Choroid plexus epithelial cell (primary cell): ENCODE data around the gene SPTY2D1.
"Not testable (repeated sequence)": the region's sequence is repeated elsewhere in the genome, so short reads cannot be mapped to it uniquely, and the experiment has no call there.

ENCODE experiments used
- DNase-seq: peaks from one replicate; pipeline ENCODE4 v3.0.0-alpha.2; 2010; ENCODE audit warnings: low read depth
- H3K4me3 ChIP-seq: 2 replicates; pipeline ENCODE4 v1.5.1; 2011; ENCODE audit warnings: low read depth, mild to moderate bottlenecking, control low read depth, low read length, moderate library complexity
- CTCF ChIP-seq: conservative IDR thresholded peaks from 2 replicates; pipeline ENCODE4 v1.5.1; 2011; ENCODE audit warnings: low read depth, mild to moderate bottlenecking, control low read depth, inconsistent platforms, low read length, moderate library complexity

Gene SPTY2D1

GRCh38 chr11:18599739-18600230 is 34.4 kb downstream of the SPTY2D1 start, which contains the start of gene MISFA:
MISFA (plus strand) TSS chr11:18599789; CDS start chr11:18599929, 140 bp downstream.
- no peak within 1 kb of the TSS for H3K4me3 ChIP-seq
- no peak for DNase-seq
- no peak for TF ChIP-seq CTCF

GRCh38 chr11:18594999-18595749 is 39.0 kb downstream of the SPTY2D1 start:
- peak; percentile 71 for DNase-seq
- TF ChIP-seq CTCF: no peak
- no peak overlapping the region for H3K4me3 ChIP-seq

- H3K4me3 ChIP-seq, DNase-seq: not testable (repeated sequence)
These were observed 40.1 kb downstream of the SPTY2D1 start for GRCh38 chr11:18594088-18594487.

- DNase-seq: no peak
- no peak overlapping the region for H3K4me3 ChIP-seq
- no peak for TF ChIP-seq CTCF
These were observed 43.6 kb downstream of the SPTY2D1 start for GRCh38 chr11:18590571-18590970.

- DNase-seq: peak; percentile 90
- H3K4me3 ChIP-seq: peak within 1 kb of the TSS; percentile 96
- no peak for TF ChIP-seq CTCF
These were observed 45.6 kb downstream of the SPTY2D1 start, which contains the start of gene UEVLD for GRCh38 chr11:18588297-18589252. UEVLD (minus strand) TSS chr11:18588734; CDS start chr11:18588654, 80 bp downstream.

- no peak for TF ChIP-seq CTCF
- no peak for DNase-seq
- no peak overlapping the region for H3K4me3 ChIP-seq
These were observed 52.3 kb downstream of the SPTY2D1 start for GRCh38 chr11:18581825-18582224.
